ENCODE measurements around the gene PTPN23. TPM values are rescaled to one million over a fixed set of nuclear protein-coding genes. Genes with fewer than 3 reads are reported as not detected.

The PTPN23 gene
- total and polyA plus RNA-seq, 9 of the 15 experiments (the other 6 are each of a cell fraction or from before 2014, with no cell fraction given), result 0.41 to 58.7 (median 7.2) TPM

DNA sequence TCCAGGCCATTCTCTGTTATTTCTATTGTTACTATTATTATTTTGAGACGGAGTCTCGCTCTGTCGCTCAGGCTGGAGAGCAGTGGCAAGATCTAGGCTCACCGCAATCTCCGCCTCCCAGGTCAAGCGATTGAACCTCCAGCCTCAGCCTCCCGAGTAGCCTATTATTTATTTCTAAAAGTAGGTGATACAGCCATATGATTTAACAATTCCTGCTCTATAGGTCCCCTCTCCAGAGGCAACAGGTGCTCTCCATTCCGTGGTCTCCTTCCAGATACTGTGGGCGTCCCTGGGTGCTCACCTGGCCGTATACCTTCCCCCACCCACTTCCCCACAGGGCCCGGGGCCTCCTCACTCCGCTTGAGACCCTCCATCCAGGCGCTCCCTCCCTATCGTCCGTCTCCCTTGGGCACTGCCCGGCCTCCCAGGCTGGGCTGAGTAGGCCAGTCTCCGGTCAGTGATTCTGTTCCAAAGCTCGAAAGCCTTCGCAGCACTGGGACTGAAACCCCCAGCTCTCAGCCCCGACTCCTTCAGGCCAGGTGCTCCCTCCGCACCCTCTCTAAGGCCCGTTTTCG lies 708 bp upstream of the PTPN23 start (continued):
- TF ChIP-seq EWSR1 (IDR thresholded peaks at IDR 0.05; ENCODE audit: borderline replicate concordance, low read depth, partially characterized antibody), result no peak
- no peak for TF ChIP-seq SMAD1 (IDR thresholded peaks at IDR 0.05; ENCODE audit: low read depth, low read length, partially characterized antibody)
- TF ChIP-seq SREBF2 (CRISPR knock-in tag; IDR thresholded peaks at IDR 0.05), result no peak
- no peak for TF ChIP-seq ZNF76 (CRISPR knock-in tag; IDR thresholded peaks at IDR 0.05; ENCODE audit: borderline replicate concordance)
- no peak for TF ChIP-seq RBM25 (IDR thresholded peaks at IDR 0.05; ENCODE audit: low read depth, low read length, severe bottlenecking)
- TF ChIP-seq, protein P1, sequence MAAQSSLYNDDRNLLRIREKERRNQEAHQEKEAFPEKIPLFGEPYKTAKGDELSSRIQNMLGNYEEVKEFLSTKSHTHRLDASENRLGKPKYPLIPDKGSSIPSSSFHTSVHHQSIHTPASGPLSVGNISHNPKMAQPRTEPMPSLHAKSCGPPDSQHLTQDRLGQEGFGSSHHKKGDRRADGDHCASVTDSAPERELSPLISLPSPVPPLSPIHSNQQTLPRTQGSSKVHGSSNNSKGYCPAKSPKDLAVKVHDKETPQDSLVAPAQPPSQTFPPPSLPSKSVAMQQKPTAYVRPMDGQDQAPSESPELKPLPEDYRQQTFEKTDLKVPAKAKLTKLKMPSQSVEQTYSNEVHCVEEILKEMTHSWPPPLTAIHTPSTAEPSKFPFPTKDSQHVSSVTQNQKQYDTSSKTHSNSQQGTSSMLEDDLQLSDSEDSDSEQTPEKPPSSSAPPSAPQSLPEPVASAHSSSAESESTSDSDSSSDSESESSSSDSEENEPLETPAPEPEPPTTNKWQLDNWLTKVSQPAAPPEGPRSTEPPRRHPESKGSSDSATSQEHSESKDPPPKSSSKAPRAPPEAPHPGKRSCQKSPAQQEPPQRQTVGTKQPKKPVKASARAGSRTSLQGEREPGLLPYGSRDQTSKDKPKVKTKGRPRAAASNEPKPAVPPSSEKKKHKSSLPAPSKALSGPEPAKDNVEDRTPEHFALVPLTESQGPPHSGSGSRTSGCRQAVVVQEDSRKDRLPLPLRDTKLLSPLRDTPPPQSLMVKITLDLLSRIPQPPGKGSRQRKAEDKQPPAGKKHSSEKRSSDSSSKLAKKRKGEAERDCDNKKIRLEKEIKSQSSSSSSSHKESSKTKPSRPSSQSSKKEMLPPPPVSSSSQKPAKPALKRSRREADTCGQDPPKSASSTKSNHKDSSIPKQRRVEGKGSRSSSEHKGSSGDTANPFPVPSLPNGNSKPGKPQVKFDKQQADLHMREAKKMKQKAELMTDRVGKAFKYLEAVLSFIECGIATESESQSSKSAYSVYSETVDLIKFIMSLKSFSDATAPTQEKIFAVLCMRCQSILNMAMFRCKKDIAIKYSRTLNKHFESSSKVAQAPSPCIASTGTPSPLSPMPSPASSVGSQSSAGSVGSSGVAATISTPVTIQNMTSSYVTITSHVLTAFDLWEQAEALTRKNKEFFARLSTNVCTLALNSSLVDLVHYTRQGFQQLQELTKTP (IDR thresholded peaks at IDR 0.05; ENCODE audit: low read depth in 1 of 2, partially characterized antibody in 2 of 2), result peak in 1 of 2 experiments; percentile 14
- TF ChIP-seq SMAD4 (CRISPR knock-in tag; conservative IDR thresholded peaks at IDR 0.05), result no peak
- TF ChIP-seq, protein P2, sequence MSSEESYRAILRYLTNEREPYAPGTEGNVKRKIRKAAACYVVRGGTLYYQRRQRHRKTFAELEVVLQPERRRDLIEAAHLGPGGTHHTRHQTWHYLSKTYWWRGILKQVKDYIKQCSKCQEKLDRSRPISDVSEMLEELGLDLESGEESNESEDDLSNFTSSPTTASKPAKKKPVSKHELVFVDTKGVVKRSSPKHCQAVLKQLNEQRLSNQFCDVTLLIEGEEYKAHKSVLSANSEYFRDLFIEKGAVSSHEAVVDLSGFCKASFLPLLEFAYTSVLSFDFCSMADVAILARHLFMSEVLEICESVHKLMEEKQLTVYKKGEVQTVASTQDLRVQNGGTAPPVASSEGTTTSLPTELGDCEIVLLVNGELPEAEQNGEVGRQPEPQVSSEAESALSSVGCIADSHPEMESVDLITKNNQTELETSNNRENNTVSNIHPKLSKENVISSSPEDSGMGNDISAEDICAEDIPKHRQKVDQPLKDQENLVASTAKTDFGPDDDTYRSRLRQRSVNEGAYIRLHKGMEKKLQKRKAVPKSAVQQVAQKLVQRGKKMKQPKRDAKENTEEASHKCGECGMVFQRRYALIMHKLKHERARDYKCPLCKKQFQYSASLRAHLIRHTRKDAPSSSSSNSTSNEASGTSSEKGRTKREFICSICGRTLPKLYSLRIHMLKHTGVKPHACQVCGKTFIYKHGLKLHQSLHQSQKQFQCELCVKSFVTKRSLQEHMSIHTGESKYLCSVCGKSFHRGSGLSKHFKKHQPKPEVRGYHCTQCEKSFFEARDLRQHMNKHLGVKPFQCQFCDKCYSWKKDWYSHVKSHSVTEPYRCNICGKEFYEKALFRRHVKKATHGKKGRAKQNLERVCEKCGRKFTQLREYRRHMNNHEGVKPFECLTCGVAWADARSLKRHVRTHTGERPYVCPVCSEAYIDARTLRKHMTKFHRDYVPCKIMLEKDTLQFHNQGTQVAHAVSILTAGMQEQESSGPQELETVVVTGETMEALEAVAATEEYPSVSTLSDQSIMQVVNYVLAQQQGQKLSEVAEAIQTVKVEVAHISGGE (CRISPR knock-in tag; IDR thresholded peaks at IDR 0.05), result no peak
- TF ChIP-seq CEBPB (tag; IDR thresholded peaks at IDR 0.05), result no peak
- TF ChIP-seq KAT8 (IDR thresholded peaks at IDR 0.05; ENCODE audit: low read depth), result no peak
- TF ChIP-seq SNRNP70 (optimal IDR thresholded peaks at IDR 0.05; ENCODE audit: low read depth, low read length), result no peak
